OCI-LY3 (cell line): ENCODE results near the gene CRELD2.

Experiments
- H2AFZ ChIP-seq: fragments of 200-600, 300-600 bp; shearing (Covaris generic); 2 replicates; pipeline ENCODE4 v1.6.0; 2014; ENCODE audit warnings: antibody characterized with exemption, low read depth, low read length
- H3K27ac ChIP-seq: fragments of 200-600, 300-600 bp; sonication (generic); 2 replicates; pipeline ENCODE4 v1.5.1; 2014; ENCODE audit warnings: mild to moderate bottlenecking, low read length, moderate library complexity, mixed read lengths
- H3K27me3 ChIP-seq: fragments of 200-600, 300-600 bp; sonication (generic); 2 replicates; pipeline ENCODE4 v1.6.1; 2014; ENCODE audit warnings: low read depth, low read length, mixed read lengths
- H3K36me3 ChIP-seq: fragments of 200-600, 300-600 bp; sonication (generic); replicated peaks from 2 replicates; pipeline ENCODE3; 2014; ENCODE audit warnings: low read depth, low read length, mixed read lengths
- H3K4me1 ChIP-seq: fragments of 300-600, 200-600 bp; sonication (generic); 2 replicates; pipeline ENCODE4 v1.6.1; 2014; ENCODE audit warnings: low read length, mixed read lengths
- H3K4me2 ChIP-seq: fragments of 200-600, 300-600 bp; sonication (generic); 2 replicates; pipeline ENCODE4 v1.6.1; 2014; ENCODE audit warnings: low read length, mixed read lengths
- H3K4me3 ChIP-seq: fragments of 300-600, 200-600 bp; sonication (generic); 2 replicates; pipeline ENCODE4 v1.5.1; 2014; ENCODE audit warnings: antibody characterized with exemption, mild to moderate bottlenecking, low read length, moderate library complexity
- H3K79me2 ChIP-seq: fragments of 300-600, 200-600 bp; shearing (Covaris generic); 2 replicates; pipeline ENCODE4 v1.6.1; 2014; ENCODE audit warnings: mild to moderate bottlenecking, low read length, mixed read lengths
- H3K9ac ChIP-seq: fragments of 300-600, 200-600 bp; shearing (Covaris generic); 2 replicates; pipeline ENCODE4 v1.6.0; 2014; ENCODE audit warnings: mild to moderate bottlenecking, low read length, moderate library complexity
- H3K9me3 ChIP-seq: fragments of 200-600, 300-600 bp; shearing (Covaris generic); 2 replicates; pipeline ENCODE4 v1.6.1; 2014; ENCODE audit warnings: low read length, mixed read lengths; ENCODE audit not compliant: insufficient read depth
- H4K20me1 ChIP-seq: fragments of 200-600, 300-600 bp; sonication (generic); 2 replicates; pipeline ENCODE4 v1.6.1; 2016; ENCODE audit warnings: low read length, mixed read lengths; ENCODE audit not compliant: insufficient read depth
- EZH2phosphoT487 ChIP-seq: fragments of 200-600 bp; shearing (Covaris generic); IDR thresholded peaks from 2 replicates; pipeline ENCODE4 v1.6.1; 2018; ENCODE audit warnings: antibody characterized with exemption, mixed run types, low read depth
- TF ChIP-seq, protein P1 (sequence below): fragments of 200-600, 300-600 bp; sonication (generic); IDR thresholded peaks from 2 replicates; pipeline ENCODE4 v1.5.1; 2014; ENCODE audit warnings: antibody characterized with exemption, low read length, low read depth

CRELD2 gene

DNA sequence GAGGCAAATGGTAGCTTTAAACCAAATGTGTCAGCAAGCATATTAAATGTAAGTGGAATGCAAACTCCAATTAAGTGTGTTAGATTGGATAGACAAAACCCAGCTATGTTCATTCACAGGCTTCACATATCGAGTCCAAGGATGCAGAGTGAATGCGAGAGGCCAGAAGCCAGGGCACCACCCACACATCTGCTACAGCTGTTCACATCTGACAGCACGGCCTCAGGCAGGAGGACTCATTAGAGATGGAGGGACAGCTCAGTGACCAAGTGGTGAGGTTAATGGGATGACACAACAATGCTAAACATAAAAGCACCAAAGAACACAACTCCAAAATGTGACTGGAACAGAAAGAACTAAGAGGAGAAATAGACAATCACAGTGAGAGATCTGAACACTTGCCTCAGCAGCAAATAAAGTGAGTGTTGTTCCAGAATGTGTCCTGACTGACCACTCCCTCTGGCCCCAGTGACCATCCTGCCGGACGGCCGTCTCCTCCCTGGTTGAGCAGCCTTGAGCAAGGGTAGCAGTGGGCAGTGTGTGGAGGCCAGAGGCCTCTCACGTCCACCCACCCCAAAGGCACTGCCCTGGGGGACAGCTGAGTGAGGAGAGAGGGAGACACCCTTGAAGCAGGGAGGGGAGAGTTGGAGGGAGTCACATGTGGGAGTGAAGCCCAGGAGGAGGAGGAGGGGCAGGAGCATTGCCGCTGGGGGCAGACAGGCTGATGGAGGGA, 23.9 kb upstream of the CRELD2 start:
- Histone ChIP-seq H3K4me1 (no peaks in the 10 kb centered on the region), H3K9me3 (no peaks in the 10 kb centered on the region), H3K27me3 (no peaks in the 10 kb centered on the region), H3K9ac (no peak overlapping the region), H2AFZ (no peak overlapping the region), H3K79me2 (no peaks in the 10 kb centered on the region), H4K20me1 (no peaks in the 10 kb centered on the region), H3K36me3 (peaks cover 7% of the 10 kb centered on the region), H3K27ac (no peak overlapping the region), H3K4me3 (no peak overlapping the region), H3K4me2 (no peak overlapping the region)
- TF ChIP-seq, protein P1, sequence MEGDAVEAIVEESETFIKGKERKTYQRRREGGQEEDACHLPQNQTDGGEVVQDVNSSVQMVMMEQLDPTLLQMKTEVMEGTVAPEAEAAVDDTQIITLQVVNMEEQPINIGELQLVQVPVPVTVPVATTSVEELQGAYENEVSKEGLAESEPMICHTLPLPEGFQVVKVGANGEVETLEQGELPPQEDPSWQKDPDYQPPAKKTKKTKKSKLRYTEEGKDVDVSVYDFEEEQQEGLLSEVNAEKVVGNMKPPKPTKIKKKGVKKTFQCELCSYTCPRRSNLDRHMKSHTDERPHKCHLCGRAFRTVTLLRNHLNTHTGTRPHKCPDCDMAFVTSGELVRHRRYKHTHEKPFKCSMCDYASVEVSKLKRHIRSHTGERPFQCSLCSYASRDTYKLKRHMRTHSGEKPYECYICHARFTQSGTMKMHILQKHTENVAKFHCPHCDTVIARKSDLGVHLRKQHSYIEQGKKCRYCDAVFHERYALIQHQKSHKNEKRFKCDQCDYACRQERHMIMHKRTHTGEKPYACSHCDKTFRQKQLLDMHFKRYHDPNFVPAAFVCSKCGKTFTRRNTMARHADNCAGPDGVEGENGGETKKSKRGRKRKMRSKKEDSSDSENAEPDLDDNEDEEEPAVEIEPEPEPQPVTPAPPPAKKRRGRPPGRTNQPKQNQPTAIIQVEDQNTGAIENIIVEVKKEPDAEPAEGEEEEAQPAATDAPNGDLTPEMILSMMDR, result no peak
- TF ChIP-seq EZH2phosphoT487, result no peak

DNA sequence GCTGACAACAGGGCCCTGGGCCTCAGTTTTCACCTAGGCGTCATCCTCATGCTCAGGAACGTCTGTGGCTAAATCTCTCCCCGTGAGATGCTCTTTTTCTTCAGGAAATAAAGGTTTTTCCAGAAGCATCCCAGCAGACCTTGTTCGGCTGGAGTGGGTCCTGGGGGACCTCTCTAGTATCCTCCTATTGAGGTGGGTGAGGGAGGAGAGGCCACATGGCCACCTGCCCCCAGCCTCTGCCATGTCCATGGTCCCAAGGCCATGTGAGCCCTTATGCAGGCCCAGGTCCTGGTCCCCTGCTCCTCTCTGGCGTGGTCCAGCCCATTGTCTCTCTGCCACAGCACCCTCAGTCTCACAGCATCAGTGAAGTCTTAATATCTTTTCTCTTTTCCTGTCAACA, 22.2 kb upstream of the CRELD2 start:
- H2AFZ ChIP-seq, result no peak overlapping the region
- no peak for TF ChIP-seq EZH2phosphoT487
- TF ChIP-seq, protein P1, result no peak
- no peaks in the 10 kb centered on the region for H4K20me1 ChIP-seq
- no peak overlapping the region for H3K27ac ChIP-seq
- no peaks in the 10 kb centered on the region for H3K9me3 ChIP-seq
- no peaks in the 10 kb centered on the region for H3K4me1 ChIP-seq
- no peaks in the 10 kb centered on the region for H3K36me3 ChIP-seq
- H3K79me2 ChIP-seq, result no peaks in the 10 kb centered on the region
- no peak overlapping the region for H3K9ac ChIP-seq
- no peak overlapping the region for H3K4me3 ChIP-seq
- no peaks in the 10 kb centered on the region for H3K27me3 ChIP-seq
- H3K4me2 ChIP-seq, result no peak overlapping the region

DNA sequence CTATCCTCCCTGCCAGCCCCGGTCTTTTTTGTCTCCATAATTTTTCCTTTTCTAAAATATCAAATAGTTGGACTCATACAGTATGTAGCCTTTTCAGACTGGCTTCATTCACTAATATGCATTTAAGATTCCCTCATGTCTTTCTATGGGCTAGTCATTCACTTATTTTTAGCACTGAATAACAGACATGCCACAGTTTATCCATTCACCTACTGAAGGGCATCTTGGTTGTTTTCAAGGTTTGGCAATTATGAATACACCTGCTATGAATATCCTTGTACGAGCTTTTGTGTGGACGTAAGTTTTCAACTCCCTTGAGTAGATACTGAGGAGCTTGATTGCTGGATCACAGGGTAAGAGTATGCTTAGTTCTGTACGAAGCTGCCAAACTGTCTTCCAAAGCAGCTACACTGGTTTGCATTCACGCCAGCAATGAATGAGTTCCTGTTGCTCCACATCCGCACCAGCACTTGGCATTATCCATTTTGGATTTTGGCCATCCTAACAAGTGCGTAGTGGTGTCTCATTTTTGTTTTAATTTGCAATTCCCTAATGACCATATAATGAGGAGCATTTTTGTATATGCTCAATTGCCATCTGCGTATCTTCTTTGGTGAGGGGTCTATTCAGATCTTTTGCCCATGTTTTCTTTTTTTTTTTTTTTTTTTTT, 21.3 kb upstream of the CRELD2 start:
- Histone ChIP-seq H3K27me3 (no peaks in the 10 kb centered on the region), H3K36me3 (peaks cover 4% of the 10 kb centered on the region), H3K4me3 (no peak overlapping the region), H3K79me2 (no peaks in the 10 kb centered on the region), H3K27ac (no peak overlapping the region), H3K4me1 (no peaks in the 10 kb centered on the region), H4K20me1 (no peaks in the 10 kb centered on the region), H3K9me3 (no peaks in the 10 kb centered on the region), H2AFZ (no peak overlapping the region), H3K4me2 (no peak overlapping the region), H3K9ac (no peak overlapping the region)
- TF ChIP-seq, protein P1, result no peak
- TF ChIP-seq EZH2phosphoT487, result no peak

DNA sequence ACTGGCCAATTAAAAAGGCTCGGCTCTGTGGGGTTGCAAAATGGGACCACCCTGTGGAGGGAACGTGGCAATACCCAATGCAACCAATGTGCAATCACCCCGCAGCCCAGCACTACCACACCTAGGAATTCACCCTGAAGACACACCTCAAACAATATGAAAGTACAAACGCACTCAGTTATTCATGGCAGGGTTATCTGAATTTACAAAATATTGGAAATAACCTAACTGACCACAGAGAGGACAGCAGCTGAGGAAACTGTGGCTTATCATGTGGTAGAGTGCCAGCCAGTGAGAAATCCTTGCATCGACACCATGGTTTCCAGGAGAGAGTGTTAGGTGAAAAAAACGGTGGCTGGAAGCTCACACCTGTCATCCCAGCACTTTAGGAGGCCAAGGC, 18.9 kb upstream of the CRELD2 start:
- Histone ChIP-seq H3K4me1 (no peaks in the 10 kb centered on the region), H3K27ac (no peak overlapping the region), H4K20me1 (no peaks in the 10 kb centered on the region), H3K36me3 (peaks cover 10% of the 10 kb centered on the region), H3K4me3 (no peak overlapping the region), H3K4me2 (no peak overlapping the region), H3K27me3 (no peaks in the 10 kb centered on the region), H3K79me2 (no peaks in the 10 kb centered on the region), H3K9me3 (no peaks in the 10 kb centered on the region), H2AFZ (no peak overlapping the region), H3K9ac (no peak overlapping the region)
- no peak for TF ChIP-seq EZH2phosphoT487
- TF ChIP-seq, protein P1, result no peak
